ENCODE measurements around the gene TBXAS1. TPM values are rescaled to one million over a fixed set of nuclear protein-coding genes. Genes with fewer than 3 reads are reported as not detected.
A peak's percentile ranks its signal among the peaks of the same experiment; 100 is the strongest.

The TBXAS1 gene
- 1 to 10 TPM; 1.7 to 2.1 TPM for total RNA-seq
- 2.9 TPM for polyA plus RNA-seq

GRCh38 chr7:139829025-139829774, at the start of gene TBXAS1:
Gene TBXAS1, plus strand, starts transcription at chr7:139829264. Its CDS starts 127 bp downstream, at chr7:139829391.
- H3K4me1 Mint-ChIP-seq, result peaks cover 7 to 27% (median 13%) of the 10 kb centered on the region in 3 donors
- peak within 1 kb of the TSS; percentile 43 to 82 (median 66) for H3K4me3 Mint-ChIP-seq
- Histone ChIP-seq H3K27ac (ENCODE audit: low read depth, low read length) (peak within 1 kb of the TSS; percentile 29), H3K4me1 (ENCODE audit: insufficient read depth, low read length) (peaks cover 14% of the 10 kb centered on the region), H3K4me3 (ENCODE audit: low read length) (no peak within 1 kb of the TSS), H3K27me3 (ENCODE audit: insufficient read depth, low read length, poor library complexity, severe bottlenecking) (no peaks in the 10 kb centered on the region), H3K9me3 (ENCODE audit: low read length) (no peaks in the 10 kb centered on the region), H3K36me3 (ENCODE audit: insufficient read depth, low read length) (no peaks in the 10 kb centered on the region)
- ChIA-PET POLR2A (interaction anchor here (0.7 kb wide), 1 partner anchor 346 kb away, joined by 3 read pairs; no protein-coding TSS in a partner anchor), CTCF (interaction anchor here (2.4 kb wide), 1 partner anchor 183 kb away, joined by 6 read pairs; no protein-coding TSS in a partner anchor)
- H3K27me3 Mint-ChIP-seq, result peaks cover 6 to 28% of the 10 kb centered on the region in 2 donors
- H3K27ac Mint-ChIP-seq, result peak within 1 kb of the TSS; percentile 31 to 86 (median 76)
- peaks cover 0 to 6% (median 2%) of the 10 kb centered on the region in 5 donors for H3K9me3 Mint-ChIP-seq
- H3K36me3 Mint-ChIP-seq, result peaks cover 0 to 17% (median 1%) of the 10 kb centered on the region in 3 donors
- DNase-seq, result no peak

- peaks cover 10 to 15% (median 10%) of the 10 kb centered on the region in 3 donors for H3K4me1 Mint-ChIP-seq
- Histone ChIP-seq H3K27ac (ENCODE audit: low read depth, low read length) (no peak overlapping the region), H3K9me3 (ENCODE audit: low read length) (no peaks in the 10 kb centered on the region), H3K4me3 (ENCODE audit: low read length) (no peak overlapping the region), H3K36me3 (ENCODE audit: insufficient read depth, low read length) (no peaks in the 10 kb centered on the region), H3K4me1 (ENCODE audit: insufficient read depth, low read length) (peaks cover 10% of the 10 kb centered on the region), H3K27me3 (ENCODE audit: insufficient read depth, low read length, poor library complexity, severe bottlenecking) (no peaks in the 10 kb centered on the region)
- no peak for DNase-seq
- no peaks in the 10 kb centered on the region for H3K9me3 Mint-ChIP-seq
- peaks cover 0 to 5% (median 0%) of the 10 kb centered on the region in 3 donors for H3K36me3 Mint-ChIP-seq
- no peak overlapping the region for H3K4me3 Mint-ChIP-seq
- peaks cover 9 to 27% of the 10 kb centered on the region in 2 donors for H3K27me3 Mint-ChIP-seq
- POLR2A ChIA-PET, result no interaction called here
- CTCF ChIA-PET, result no interaction called here
- H3K27ac Mint-ChIP-seq, result no peak overlapping the region
Measured at GRCh38 chr7:139782932-139783331, 46.1 kb upstream of the TBXAS1 start.

GRCh38 chr7:139783647-139784385, 45.2 kb upstream of the TBXAS1 start:
- no peaks in the 10 kb centered on the region for H3K36me3 Mint-ChIP-seq
- Histone ChIP-seq H3K27me3 (ENCODE audit: insufficient read depth, low read length, poor library complexity, severe bottlenecking) (no peaks in the 10 kb centered on the region), H3K27ac (ENCODE audit: low read depth, low read length) (no peak overlapping the region), H3K9me3 (ENCODE audit: low read length) (no peaks in the 10 kb centered on the region), H3K4me1 (ENCODE audit: insufficient read depth, low read length) (peaks cover 6% of the 10 kb centered on the region), H3K4me3 (ENCODE audit: low read length) (no peak overlapping the region), H3K36me3 (ENCODE audit: insufficient read depth, low read length) (no peaks in the 10 kb centered on the region)
- POLR2A ChIA-PET, result no interaction called here
- H3K4me1 Mint-ChIP-seq, result peaks cover 6 to 9% (median 6%) of the 10 kb centered on the region in 3 donors
- DNase-seq, result no peak
- H3K9me3 Mint-ChIP-seq, result no peaks in the 10 kb centered on the region
- H3K4me3 Mint-ChIP-seq, result no peak overlapping the region
- peaks cover 9 to 32% of the 10 kb centered on the region in 2 donors for H3K27me3 Mint-ChIP-seq
- H3K27ac Mint-ChIP-seq, result no peak overlapping the region
- CTCF ChIA-PET, result no interaction called here

- Histone ChIP-seq H3K27me3 (ENCODE audit: insufficient read depth, low read length, poor library complexity, severe bottlenecking) (no peaks in the 10 kb centered on the region), H3K4me1 (ENCODE audit: insufficient read depth, low read length) (no peaks in the 10 kb centered on the region), H3K9me3 (ENCODE audit: low read length) (no peaks in the 10 kb centered on the region), H3K27ac (ENCODE audit: low read depth, low read length) (no peak overlapping the region), H3K4me3 (ENCODE audit: low read length) (no peak overlapping the region), H3K36me3 (ENCODE audit: insufficient read depth, low read length) (no peaks in the 10 kb centered on the region)
- no peak for DNase-seq
- H3K36me3 Mint-ChIP-seq, result no peaks in the 10 kb centered on the region
- H3K4me3 Mint-ChIP-seq, result no peak overlapping the region
- POLR2A ChIA-PET, result no interaction called here
- H3K4me1 Mint-ChIP-seq, result peaks cover 0 to under 1% (median 0%) of the 10 kb centered on the region in 3 donors
- H3K27me3 Mint-ChIP-seq, result peaks cover 9 to 31% of the 10 kb centered on the region in 2 donors
- CTCF ChIA-PET, result no interaction called here
- H3K9me3 Mint-ChIP-seq, result no peaks in the 10 kb centered on the region
- no peak overlapping the region for H3K27ac Mint-ChIP-seq
Measured at GRCh38 chr7:139784648-139785047, 44.4 kb upstream of the TBXAS1 start.

GRCh38 chr7:139791316-139791715, 37.7 kb upstream of the TBXAS1 start:
- Histone ChIP-seq H3K27ac (ENCODE audit: low read depth, low read length) (no peak overlapping the region), H3K9me3 (ENCODE audit: low read length) (no peaks in the 10 kb centered on the region), H3K4me3 (ENCODE audit: low read length) (no peak overlapping the region), H3K36me3 (ENCODE audit: insufficient read depth, low read length) (no peaks in the 10 kb centered on the region), H3K4me1 (ENCODE audit: insufficient read depth, low read length) (no peaks in the 10 kb centered on the region), H3K27me3 (ENCODE audit: insufficient read depth, low read length, poor library complexity, severe bottlenecking) (no peaks in the 10 kb centered on the region)
- ChIA-PET POLR2A (interaction anchor here (0.7 kb wide), 1 partner anchor 10 kb away, joined by 13 read pairs; no protein-coding TSS in a partner anchor), CTCF (no interaction called here)
- Mint-ChIP-seq H3K27ac (no peak overlapping the region), H3K9me3 (peaks cover 0 to 4% (median 0%) of the 10 kb centered on the region in 5 donors), H3K4me1 (no peaks in the 10 kb centered on the region), H3K27me3 (peaks cover 0 to 20% of the 10 kb centered on the region in 2 donors), H3K4me3 (no peak overlapping the region), H3K36me3 (peaks cover 0 to 3% (median 0%) of the 10 kb centered on the region in 3 donors)
- no peak for DNase-seq

- CTCF ChIA-PET, result no interaction called here
- Histone ChIP-seq H3K9me3 (ENCODE audit: low read length) (no peaks in the 10 kb centered on the region), H3K36me3 (ENCODE audit: insufficient read depth, low read length) (no peaks in the 10 kb centered on the region), H3K4me1 (ENCODE audit: insufficient read depth, low read length) (no peaks in the 10 kb centered on the region), H3K27me3 (ENCODE audit: insufficient read depth, low read length, poor library complexity, severe bottlenecking) (no peaks in the 10 kb centered on the region), H3K4me3 (ENCODE audit: low read length) (no peak overlapping the region), H3K27ac (ENCODE audit: low read depth, low read length) (no peak overlapping the region)
- no peak overlapping the region for H3K4me3 Mint-ChIP-seq
- peaks cover 3 to 10% of the 10 kb centered on the region in 2 donors for H3K27me3 Mint-ChIP-seq
- H3K27ac Mint-ChIP-seq, result no peak overlapping the region
- peaks cover 0 to 3% (median 0%) of the 10 kb centered on the region in 3 donors for H3K36me3 Mint-ChIP-seq
- DNase-seq, result no peak
- peaks cover 0 to 4% (median 0%) of the 10 kb centered on the region in 5 donors for H3K9me3 Mint-ChIP-seq
- H3K4me1 Mint-ChIP-seq, result no peaks in the 10 kb centered on the region
- POLR2A ChIA-PET, result no interaction called here
Measured at GRCh38 chr7:139797607-139798006, 31.5 kb upstream of the TBXAS1 start.

GRCh38 chr7:139798221-139798620, 30.8 kb upstream of the TBXAS1 start:
- H3K27ac ChIP-seq (ENCODE audit: low read depth, low read length), result no peak overlapping the region
- Mint-ChIP-seq H3K27me3 (peaks cover 9 to 17% of the 10 kb centered on the region in 2 donors), H3K9me3 (peaks cover 0 to 5% (median 4%) of the 10 kb centered on the region in 5 donors), H3K4me1 (no peaks in the 10 kb centered on the region), H3K27ac (peak overlapping the region in 1 of 8 donors; percentile 58), H3K36me3 (peaks cover 0 to 8% (median 0%) of the 10 kb centered on the region in 3 donors), H3K4me3 (no peak overlapping the region)
- DNase-seq, result no peak
- H3K9me3 ChIP-seq (ENCODE audit: low read length), result no peaks in the 10 kb centered on the region
- H3K27me3 ChIP-seq (ENCODE audit: insufficient read depth, low read length, poor library complexity, severe bottlenecking), result no peaks in the 10 kb centered on the region
- H3K4me1 ChIP-seq (ENCODE audit: insufficient read depth, low read length), result no peaks in the 10 kb centered on the region
- ChIA-PET POLR2A (no interaction called here), CTCF (no interaction called here)
- H3K36me3 ChIP-seq (ENCODE audit: insufficient read depth, low read length), result no peaks in the 10 kb centered on the region
- no peak overlapping the region for H3K4me3 ChIP-seq (ENCODE audit: low read length)

GRCh38 chr7:139798892-139799291, 30.2 kb upstream of the TBXAS1 start:
- no peaks in the 10 kb centered on the region for H3K36me3 ChIP-seq (ENCODE audit: insufficient read depth, low read length)
- CTCF ChIA-PET, result no interaction called here
- H3K36me3 Mint-ChIP-seq, result peaks cover 0 to 9% (median 0%) of the 10 kb centered on the region in 3 donors
- H3K4me1 Mint-ChIP-seq, result no peaks in the 10 kb centered on the region
- DNase-seq, result no peak
- no peak overlapping the region for H3K4me3 Mint-ChIP-seq
- no peaks in the 10 kb centered on the region for H3K4me1 ChIP-seq (ENCODE audit: insufficient read depth, low read length)
- peak overlapping the region in 1 of 8 donors; percentile 25 for H3K27ac Mint-ChIP-seq
- POLR2A ChIA-PET, result interaction anchor here (0.6 kb wide), 1 partner anchor 599 kb away, joined by 3 read pairs; no protein-coding TSS in a partner anchor
- H3K4me3 ChIP-seq (ENCODE audit: low read length), result no peak overlapping the region
- H3K9me3 Mint-ChIP-seq, result peaks cover 0 to 6% (median 4%) of the 10 kb centered on the region in 5 donors
- H3K27me3 Mint-ChIP-seq, result peaks cover 10 to 17% of the 10 kb centered on the region in 2 donors
- H3K27ac ChIP-seq (ENCODE audit: low read depth, low read length), result no peak overlapping the region
- no peaks in the 10 kb centered on the region for H3K9me3 ChIP-seq (ENCODE audit: low read length)
- no peaks in the 10 kb centered on the region for H3K27me3 ChIP-seq (ENCODE audit: insufficient read depth, low read length, poor library complexity, severe bottlenecking)
